Stimulated activated CD8-positive, alpha-beta memory T cell treated with anti-CD3 and anti-CD28 coated beads, Interleukin-12 subunit alpha, Interleukin-12 subunit beta, amount 100 ng/mL, for 24 hours (primary cell): ENCODE measurements around the gene MB.
"Not testable (repeated sequence)": the region's sequence is repeated elsewhere in the genome, so short reads cannot be mapped to it uniquely, and the experiment has no call there.

ENCODE experiments used
- DNase-seq: peaks from one replicate; pipeline ENCODE4 v3.0.0-alpha.2; 2020; ENCODE audit errors: extremely low read depth

The MB gene

DNA sequence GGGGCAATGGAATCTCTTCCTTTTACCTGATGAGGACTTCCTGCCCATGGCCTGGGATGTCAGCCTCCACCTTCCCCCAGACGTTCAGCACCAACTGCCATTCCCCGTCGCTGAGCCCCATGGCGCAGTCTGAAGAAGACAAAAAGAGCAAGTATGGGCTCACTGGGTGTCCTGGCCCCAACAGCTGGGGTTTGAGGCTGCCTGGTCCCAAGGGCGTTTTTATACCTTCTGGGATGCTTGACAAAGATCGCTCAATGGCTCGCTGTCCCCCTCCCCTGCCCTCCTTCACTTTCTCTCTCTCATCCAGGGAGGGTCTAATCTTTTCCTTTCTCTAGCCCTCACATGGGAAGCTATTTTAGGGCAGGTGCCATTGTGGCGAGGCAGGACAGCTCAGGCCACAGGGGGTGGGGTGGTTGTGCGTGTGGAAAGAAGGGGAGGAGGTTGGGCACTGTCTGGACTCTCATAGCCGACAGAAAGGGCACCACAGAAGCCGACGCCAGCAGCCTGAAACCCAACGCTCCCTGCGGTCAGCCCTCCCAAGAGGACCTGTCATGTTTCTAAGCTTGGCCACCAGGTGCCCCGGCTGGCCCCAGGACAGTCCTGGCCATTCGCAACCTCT lies at the start of gene MB:
TSS of gene MB (minus strand) at position 193 of the 619 bp plus-strand sequence. CDS start at position 121, 72 bp downstream.
- DNase-seq: no peak

DNA sequence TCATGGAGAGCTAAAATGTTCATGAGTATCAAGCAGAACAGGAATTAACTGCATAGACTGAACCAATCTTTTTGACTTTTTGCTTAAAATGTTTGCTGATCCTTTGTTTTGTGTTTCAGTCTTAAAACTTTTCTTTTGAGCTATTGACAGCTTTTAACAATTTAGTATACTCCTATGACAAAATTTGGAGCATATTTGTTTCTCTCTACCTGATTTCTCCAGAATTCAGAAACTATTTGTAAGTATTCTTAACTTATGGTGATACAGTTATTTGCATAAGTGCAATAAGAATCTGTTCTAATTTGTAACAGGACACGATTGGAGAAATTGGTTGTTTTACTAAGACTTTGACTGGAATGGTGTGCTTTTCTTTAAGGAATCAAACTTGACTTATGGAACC lies 49.6 kb upstream of the MB start:
- DNase-seq: not testable (repeated sequence)

DNA sequence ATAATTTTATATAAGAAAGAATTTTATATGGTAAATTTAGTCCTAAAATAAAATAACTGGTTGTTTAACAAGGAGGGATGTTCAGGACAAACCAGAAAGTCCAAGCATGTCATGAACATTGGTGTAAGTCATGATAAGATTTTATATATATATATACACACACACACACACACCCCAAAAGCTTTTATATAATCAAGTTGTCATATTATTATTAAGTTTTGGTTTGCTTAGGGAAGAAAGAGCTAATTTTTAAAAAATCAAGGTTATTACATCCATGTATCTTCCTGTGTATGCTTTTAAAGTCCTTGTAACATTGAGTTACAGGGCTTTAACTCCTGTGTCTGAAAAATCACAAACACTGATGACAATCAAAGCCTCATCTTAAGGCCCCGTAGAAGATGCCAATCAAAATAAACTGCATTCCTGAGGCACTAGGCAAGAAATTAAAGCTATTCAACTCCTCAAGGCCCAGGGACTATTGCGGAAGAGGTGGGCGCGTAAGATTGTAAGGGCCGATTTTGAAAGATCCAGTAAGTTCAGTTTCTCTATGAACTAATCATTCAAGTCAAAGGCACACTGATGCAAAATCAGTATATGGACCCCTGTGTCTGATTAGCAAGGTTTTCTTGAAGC lies 47.9 kb upstream of the MB start:
- no peak for DNase-seq

DNA sequence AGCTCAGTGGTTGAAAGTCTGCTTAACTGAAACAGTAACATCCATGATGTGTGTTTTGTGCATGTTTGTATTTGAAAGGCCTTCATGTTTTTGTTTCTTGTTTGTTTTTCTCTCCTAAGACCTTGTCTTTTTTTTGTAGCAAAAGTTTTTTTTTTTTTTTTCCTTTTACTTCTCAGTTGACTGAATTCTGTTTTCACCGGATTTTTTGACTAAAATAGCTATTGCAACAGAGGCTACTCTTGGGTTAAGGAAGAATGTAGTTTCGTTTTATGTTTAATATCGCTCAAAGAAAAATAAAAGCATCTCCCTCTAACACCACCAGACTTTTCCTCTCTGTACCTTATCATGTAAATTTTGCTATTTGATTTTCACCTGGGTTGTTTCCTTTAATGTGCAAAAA lies 46.2 kb upstream of the MB start:
- DNase-seq: no peak

DNA sequence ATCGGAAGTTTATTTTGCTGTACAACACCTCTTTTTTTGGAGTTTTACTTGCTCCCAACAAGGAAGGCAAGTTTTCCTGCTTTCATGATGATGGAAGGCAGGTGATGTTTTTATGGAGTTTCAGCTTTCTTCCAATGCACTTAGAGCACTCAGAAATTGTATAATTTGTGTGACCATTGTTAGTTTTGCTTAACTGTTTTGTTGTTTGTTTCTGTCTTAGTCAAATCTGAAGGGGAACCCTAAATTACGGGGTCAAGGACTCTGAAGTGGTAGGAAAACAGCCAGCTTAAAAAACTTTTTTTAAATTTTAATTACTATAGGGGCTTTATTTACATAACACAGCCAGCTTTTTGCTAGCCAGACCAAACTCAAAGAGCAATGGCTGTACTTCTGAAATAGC lies 45.8 kb upstream of the MB start:
- no peak for DNase-seq

DNA sequence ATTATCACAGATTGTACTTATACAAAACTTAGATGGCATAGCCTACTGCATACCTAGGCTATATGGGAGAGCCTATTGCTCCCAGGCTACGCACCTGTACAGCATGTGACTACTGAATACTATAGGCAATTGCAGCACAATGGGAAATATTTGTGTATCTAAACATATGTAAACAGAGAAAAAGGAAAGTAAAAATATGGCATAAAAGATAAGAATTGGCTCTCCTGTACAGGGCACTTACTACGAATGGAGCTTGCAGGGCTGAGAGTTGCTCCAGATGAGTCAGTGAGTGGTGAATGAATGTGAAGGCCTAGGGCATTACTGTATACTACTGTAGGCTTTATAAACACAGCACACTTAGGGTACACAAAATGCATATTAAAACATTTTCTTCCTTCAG lies 44.3 kb upstream of the MB start:
- no peak for DNase-seq

DNA sequence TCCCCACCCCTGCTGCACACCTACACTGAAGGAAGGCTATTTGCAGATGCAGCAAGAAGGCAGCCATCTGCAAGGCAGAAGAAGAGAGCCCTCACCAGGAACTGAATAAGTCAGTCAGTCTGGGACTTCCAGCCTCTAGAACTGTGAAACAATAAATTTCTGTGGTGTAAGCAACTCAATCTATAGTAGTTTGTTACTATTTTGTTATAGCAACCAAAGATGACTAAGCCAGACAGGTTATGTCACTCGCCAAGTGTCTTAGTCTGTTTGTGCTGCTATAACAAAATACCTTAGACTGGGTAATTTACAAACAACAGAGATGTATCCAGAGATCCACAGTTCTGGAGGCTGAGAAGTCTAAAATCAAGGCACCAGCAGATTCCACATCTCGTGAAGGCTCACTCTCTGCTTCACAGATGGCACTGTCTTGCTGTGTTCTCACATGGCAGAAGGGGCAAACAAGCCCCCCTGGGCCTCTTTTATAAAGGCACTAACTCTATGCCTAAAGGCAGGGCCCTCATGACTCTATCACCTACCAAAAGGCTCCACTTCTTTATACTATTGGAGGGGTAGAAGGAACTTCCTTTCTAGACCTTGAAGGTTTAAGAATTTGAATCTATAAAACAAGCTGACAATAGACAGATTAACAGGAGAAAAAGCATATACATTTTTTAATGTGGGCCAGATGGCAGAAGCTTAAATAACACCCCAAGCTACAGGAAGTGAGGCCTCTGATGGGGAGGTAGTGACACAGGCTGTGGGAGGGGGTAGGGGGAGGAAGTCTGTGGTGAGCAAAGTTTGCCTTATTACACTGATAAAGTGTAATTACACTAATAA lies 43.4 kb upstream of the MB start:
- no peak for DNase-seq

DNA sequence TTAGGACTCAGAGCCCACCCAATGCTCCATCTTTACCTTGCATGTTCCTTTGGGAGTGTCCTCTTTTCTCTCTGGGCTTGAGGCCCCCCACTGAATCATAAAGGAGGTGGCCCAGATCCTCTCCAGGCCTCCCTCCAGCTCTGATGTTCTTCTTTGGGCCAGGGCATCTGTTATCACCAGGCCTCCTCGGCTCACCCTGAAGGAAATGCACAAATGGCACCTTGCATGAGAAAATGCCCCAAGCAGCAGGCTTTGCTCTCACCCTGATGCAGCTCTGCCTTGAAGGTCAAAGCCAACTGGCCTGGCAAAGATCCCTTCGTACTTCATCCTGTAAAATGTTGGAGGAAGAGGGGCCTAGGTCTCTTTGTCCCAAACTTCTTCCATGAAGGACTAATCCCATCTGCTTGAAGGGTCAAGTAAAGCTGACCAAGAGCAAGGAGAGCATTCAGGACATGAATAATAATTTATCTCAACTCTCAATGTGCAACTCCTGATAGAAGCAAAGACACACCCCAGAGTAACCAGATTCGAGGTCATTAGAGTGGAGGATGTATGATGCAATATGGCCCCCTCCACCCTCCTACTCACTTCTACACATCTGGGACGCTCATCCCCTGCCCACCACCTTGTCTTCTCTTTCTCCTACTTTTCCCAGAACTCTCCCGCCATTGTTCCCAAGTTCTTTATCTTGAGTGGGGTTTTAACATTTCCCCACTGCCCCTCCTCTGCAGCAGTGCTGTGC lies 40.6 kb upstream of the MB start:
- DNase-seq: no peak

DNA sequence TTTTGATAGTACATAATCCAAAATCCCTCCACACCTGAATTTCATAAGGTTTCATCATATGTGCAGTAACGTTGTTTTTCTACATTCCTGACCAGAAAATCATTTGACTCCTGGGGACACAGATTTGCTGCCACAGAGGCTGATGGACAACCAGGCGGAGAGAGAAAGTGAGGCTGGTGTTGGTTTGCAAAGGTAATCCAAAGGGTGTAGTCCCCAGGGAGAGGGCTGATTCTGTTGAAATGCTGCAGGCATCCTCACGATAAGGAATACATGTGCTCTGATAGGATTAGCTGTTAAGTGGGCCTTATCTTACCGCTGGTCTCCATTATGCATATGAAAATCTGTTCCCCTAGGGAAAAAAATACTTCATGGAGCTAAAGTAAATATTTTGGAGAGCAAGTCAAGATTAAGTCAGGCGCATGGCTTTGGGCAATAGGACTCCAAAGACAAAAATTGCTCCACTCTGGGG lies 39.2 kb upstream of the MB start:
- no peak for DNase-seq

DNA sequence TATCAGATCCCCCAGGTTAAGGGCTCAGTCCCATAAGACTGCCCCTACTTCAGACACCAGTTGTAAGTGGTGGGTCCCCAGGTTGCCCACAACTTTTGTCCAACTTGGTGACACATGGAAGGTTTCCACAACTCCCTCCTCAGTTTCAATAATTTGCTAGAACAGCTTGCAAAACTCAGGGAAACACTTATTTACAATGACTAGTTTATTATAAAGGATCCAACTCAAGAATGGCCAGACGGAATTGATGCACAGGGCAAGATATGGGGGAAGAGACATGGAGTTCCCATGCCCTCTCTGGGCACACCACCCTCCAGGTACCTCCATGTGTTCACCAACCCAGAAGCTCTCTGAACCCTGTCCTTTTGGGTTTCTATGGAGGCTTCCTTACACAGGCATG lies 36.7 kb upstream of the MB start:
- DNase-seq: no peak

DNA sequence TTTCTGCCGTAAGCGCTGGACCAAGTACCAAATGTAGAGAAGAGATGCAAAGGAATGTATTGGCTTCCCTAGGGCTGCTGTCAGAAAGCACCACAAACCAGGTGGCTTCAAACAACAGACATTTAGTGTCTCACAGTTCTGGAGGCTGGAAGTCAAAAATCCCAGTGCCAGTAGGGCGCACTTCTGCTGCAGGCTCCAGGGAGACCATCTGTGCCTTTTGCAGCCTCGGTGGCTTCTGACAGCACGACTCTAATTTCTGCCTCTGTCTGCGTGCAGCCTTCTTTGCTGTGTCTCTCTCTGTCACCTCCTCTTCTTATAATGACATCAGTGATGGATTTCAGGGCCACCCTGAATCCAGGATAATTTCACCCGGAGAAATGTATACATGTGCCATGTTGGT lies 34.0 kb upstream of the MB start:
- DNase-seq: no peak

DNA sequence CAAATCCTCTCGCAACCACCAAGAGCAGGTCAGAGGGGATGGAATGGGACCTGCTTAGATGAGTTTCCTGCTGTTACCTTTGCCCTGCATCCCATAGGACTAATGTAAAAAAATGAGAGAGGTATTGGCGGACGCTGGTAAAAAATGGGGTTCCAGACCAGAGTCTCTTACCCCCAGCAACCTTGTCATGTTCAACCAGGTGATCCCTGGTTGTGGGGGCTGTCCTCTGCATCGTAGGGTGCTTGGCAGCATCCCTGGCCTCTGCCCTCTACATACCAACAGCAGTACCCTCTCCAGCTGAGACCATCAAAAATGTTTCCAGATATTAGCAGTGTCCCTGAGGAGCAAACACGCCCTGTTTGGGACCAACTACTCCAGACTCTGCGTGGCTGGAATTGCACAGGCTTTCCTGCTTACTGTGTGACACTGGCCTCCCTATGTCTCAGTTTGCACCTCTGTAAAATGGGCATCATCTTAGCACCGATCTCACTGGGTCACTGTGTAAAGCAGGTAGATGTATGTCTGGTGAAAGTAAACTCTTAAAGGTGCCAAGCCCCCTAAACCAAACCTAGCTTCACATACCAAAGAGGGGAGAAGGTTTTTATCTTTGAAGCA lies 32.6 kb upstream of the MB start:
- DNase-seq: no peak

DNA sequence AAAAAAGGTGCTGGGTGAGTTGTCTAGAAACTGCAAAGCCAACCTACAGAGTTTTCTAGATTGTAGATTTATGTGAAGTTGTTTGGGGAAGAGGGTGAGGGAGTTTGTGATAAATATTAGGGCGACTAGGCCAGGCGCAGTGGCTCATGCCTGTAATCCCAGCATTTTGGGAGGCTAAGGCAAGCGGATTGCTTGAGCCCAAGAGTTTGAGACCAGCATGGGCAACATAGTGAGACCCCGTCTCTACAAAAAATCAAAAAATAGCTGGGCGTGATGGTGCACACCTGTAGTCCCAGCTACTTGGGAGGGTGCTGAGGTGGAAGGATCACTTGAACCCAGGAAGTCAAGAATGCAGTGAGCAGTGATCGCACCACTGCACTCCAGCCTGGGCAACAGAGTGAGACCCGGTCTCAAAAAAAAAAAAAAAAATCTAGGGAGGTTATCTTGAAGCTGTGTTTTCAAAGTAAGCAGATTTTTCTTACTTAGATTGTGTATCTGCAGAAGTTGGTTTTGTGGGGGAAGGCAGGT lies 32.0 kb upstream of the MB start:
- DNase-seq: no peak

DNA sequence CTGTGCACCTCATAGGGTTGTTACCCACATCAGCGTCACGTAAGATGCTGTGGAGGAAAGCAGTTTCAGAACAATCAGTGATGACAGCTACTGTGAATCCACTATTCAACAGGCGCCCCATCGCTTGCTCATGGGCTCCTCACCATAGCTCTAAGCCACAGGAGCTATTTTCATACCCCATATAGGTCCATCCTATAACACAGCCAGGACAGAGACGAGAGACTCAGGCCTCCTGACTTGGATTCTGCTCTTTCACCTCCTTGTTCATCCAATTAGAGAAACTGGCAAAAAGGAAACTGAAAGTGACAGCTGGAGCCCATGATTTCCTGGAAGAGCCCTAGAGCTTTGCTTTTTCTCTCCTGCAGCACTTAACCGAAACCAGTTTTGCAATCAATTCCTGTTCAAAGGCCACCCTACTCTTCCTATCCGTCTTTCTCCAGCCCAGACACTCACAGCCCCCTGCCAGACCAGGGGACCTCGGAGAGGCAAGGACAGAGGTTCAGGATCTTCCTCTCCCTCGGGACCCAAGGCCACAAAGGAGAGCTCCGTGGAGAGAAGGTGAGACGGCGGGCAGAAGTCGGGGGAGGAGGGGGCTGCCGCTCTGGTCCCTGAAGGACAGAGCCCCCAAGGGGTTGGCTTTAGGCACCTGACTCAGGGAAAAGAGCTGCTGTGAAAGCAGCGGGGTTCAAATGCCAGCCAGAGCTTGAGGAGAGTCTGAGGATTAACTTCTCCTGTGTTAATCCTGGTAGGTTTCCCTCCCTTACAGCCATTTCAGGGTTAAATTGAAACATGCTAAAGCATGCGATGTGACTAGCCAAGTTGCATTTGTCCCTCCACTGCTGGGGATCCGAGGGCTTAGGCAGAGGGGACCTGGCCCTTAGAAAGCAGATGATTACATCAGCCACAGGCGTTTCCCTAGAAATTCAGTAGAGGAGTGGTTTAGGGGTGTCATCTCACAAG lies 31.2 kb upstream of the MB start, which contains the start of gene APOL6:
TSS of gene APOL6 (plus strand) at position 381 of the 960 bp plus-strand sequence. CDS start 7,980 bp downstream, outside the sequence.
- no peak for DNase-seq

DNA sequence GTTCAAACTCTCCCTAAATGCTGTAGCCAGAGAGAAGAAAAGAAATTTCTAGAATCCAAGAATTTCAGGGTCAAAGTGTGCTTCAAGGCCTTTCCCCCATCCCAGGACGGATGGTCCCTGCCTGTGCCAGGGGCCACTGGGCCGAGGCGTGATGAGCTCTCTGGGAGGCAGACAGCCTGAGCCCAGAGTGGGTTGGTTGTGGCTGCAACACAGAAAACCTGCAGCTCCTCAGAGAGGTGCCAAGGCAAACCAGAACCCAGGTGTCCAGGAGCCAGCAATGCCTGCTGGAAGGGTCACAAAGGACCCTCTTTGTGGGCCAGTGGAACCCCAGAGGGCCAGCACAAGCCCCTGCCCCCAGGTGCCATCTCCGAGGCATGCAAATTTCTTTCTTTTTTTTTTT lies 28.5 kb upstream of the MB start:
- DNase-seq: no peak

DNA sequence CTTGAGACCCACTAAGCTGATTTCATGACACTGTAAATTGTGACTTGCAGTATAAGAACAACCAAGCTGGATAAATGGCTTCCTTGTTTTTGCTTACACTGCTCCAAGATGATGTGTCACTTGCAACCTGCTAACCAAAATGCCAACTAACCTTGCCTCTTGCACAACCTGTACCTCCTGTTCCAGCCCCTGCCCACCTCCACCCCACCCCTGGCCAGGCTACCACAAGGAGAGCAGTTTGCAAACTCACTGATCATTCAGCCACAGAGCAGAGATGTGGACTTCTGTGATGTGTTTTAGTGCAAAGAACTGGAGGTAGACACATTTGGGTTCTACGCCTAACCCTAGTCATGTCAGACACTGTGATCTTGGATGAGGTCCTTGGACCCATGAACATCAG lies 26.9 kb upstream of the MB start:
- DNase-seq: no peak

DNA sequence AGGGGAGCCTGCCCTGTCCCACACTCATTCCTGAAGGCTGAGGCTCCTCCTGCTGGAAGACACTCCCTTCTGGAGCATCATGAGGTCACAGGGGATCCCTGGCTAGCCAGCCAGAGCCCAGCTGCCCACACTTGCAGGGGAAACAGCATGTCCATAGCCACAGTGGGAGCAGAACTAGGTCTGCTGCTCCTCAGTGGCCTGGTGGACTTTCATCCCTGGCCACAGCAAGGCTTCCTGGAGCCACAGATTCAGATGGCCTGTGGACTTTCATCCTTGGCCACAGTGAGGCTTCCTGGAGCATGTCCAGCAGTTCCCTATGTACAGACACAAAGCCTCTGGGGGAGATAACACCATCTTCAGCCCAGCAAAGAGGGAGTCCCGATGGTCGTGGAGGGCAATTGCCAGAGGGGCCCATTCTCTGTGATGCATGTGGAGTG lies 25.2 kb upstream of the MB start:
- DNase-seq: no peak

DNA sequence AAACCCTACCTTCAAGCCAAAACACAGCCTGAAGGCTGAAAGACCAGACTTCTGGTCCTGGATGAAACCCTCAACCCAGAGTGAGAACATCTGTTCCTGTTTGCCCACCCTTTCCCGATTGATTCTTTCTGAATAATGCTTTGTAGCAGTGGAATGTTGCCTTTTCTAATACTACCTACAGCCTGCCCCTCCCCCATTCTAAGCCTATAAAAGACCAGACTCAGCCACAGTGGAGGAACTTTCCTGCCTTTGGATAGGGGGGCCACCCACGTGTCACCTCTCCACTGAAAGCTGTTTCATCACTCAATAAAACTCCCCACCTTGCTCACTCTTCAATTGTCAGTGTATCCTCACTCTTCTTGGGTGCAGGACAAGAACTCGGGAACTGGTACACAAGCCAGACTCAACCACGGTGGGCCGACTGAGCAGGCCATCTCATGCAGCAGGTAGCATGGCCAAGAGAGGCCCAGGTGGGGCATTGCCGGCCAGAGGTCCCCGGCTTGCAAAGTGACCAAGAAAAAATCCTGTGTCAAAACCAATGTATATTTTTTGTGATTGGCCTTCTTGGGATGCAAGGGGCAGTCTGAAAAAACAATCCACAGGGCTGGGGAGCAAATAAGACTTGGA lies 24.5 kb upstream of the MB start:
- no peak for DNase-seq

DNA sequence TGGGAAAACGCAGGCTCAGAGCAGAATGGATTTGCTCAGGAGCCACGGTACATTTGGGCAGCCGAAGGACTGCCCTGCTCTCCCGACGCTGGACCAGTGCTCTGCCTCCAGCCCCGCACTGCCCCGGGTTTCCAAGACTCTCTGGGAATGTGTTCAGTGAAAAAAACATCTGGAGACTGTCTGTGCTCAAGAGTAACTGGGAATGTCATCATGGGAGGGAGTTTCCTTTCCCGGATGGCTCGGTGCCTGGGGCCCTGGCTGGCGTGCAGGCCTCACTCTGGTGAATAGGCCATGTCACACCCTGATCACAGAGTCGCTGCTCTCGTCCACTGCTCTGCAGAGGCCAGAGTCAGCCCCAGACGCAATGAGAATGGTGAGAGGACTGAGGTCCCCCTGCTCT lies 21.3 kb upstream of the MB start:
- no peak for DNase-seq

DNA sequence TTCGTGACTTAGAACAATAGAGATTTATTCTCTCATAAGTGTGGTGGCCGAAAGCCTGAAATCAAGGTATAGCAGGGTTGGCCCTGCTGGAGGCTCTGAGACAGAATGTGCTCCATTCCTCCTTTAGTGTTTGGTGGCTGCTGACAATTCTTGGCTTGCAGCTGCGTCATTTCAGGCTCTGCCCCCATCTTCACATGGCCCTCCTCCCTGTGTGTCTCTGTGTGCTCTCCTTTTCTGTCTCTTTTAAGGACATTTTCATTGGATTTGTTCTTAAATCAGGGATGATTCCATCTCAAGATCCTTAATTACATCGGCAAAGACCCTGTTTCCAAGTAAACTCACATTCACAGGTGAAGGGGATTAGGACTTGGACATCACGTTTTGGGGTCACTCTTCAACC lies 20.9 kb upstream of the MB start:
- no peak for DNase-seq
